ENCODE data around the gene CPSF4.
A peak's percentile ranks its signal among the peaks of the same experiment; 100 is the strongest.

CPSF4 gene

GRCh38 chr7:99449326-99449725, 10.6 kb downstream of the CPSF4 start:
- no peak for DNase-seq (ENCODE audit: low spot score)

GRCh38 chr7:99451936-99452335, 13.2 kb downstream of the CPSF4 start:
- DNase-seq (ENCODE audit: low spot score) = no peak

GRCh38 chr7:99452541-99452940, 13.8 kb downstream of the CPSF4 start:
- no peak for DNase-seq (ENCODE audit: low spot score)

GRCh38 chr7:99453105-99453504, 14.4 kb downstream of the CPSF4 start:
- DNase-seq (ENCODE audit: low spot score) = no peak

GRCh38 chr7:99455874-99456273, 17.1 kb downstream of the CPSF4 start:
- no peak for DNase-seq (ENCODE audit: low spot score)

- DNase-seq (ENCODE audit: low spot score) = no peak
Observed at GRCh38 chr7:99456288-99456687, 17.5 kb downstream of the CPSF4 start.

- DNase-seq (ENCODE audit: low spot score) = no peak
Observed at GRCh38 chr7:99457050-99457649, 18.4 kb downstream of the CPSF4 start.

GRCh38 chr7:99457650-99458493, 19.1 kb downstream of the CPSF4 start:
- no peak for DNase-seq (ENCODE audit: low spot score)

GRCh38 chr7:99459087-99459486, 20.3 kb downstream of the CPSF4 start:
- no peak for DNase-seq (ENCODE audit: low spot score)

- DNase-seq (ENCODE audit: low spot score) = no peak
Observed at GRCh38 chr7:99460651-99461050, 21.9 kb downstream of the CPSF4 start.

- DNase-seq (ENCODE audit: low spot score) = no peak
Observed at GRCh38 chr7:99461221-99461620, 22.5 kb downstream of the CPSF4 start.

- DNase-seq (ENCODE audit: low spot score) = no peak
Observed at GRCh38 chr7:99465421-99465768, 26.7 kb downstream of the CPSF4 start.

GRCh38 chr7:99468336-99468918, 29.7 kb downstream of the CPSF4 start:
- DNase-seq (ENCODE audit: low spot score) = no peak

- DNase-seq (ENCODE audit: low spot score) = no peak
Observed at GRCh38 chr7:99469381-99470065, 30.8 kb downstream of the CPSF4 start.

- DNase-seq (ENCODE audit: low spot score) = peak; percentile 99
Observed at GRCh38 chr7:99472561-99473314, 34.0 kb downstream of the CPSF4 start, which contains the start of gene ZNF789. ZNF789 (plus strand) TSS chr7:99472890; CDS start chr7:99476457, 3,567 bp downstream.

- peak; percentile 85 for DNase-seq (ENCODE audit: low spot score)
Observed at GRCh38 chr7:99473315-99473596, 34.5 kb downstream of the CPSF4 start.

GRCh38 chr7:99476107-99476506, 37.4 kb downstream of the CPSF4 start:
- DNase-seq (ENCODE audit: low spot score) = peak; percentile 85

- DNase-seq (ENCODE audit: low spot score) = no peak
Observed at GRCh38 chr7:99478464-99479440, 40.0 kb downstream of the CPSF4 start.

- no peak for DNase-seq (ENCODE audit: low spot score)
Observed at GRCh38 chr7:99485094-99485493, 46.4 kb downstream of the CPSF4 start.

- DNase-seq (ENCODE audit: low spot score) = no peak
Observed at GRCh38 chr7:99489235-99489634, 50.5 kb downstream of the CPSF4 start.

GRCh38 chr7:99490878-99491277, 52.1 kb downstream of the CPSF4 start:
- DNase-seq (ENCODE audit: low spot score) = no peak
